ENCODE results near the gene SAP25. TPM values are rescaled to one million over a fixed set of nuclear protein-coding genes. Genes with fewer than 3 reads are reported as not detected.
"Not testable (repeated sequence)": the region's sequence is repeated elsewhere in the genome, so short reads cannot be mapped to it uniquely, and the experiment has no call there.

Gene SAP25
- total and polyA plus RNA-seq, 2 experiments from 2014 or later = 1.5 to 3.9 TPM

DNA sequence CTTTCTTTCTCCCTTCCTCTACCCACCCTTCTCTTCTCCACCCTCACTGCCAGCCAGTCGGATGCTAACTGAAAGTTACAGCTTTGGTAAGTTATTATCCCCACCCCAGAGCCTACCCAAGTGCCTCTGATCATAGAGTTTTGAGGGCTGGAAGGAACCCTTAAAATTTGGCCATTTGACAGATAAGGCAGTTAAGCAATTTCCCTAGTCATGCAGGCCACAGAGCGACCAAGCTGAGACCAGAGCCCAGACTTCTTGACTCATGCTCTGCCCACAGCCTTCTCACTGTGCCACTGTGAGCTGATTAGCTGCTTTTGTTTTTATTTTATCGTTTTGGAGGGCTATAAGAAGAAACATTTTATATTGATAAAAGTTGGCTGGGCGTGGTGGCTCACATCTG, 17.2 kb downstream of the SAP25 start:
- Histone ChIP-seq H3K9me3 (ENCODE audit: low read depth) (no peaks in the 10 kb centered on the region), H3K27me3 (no peaks in the 10 kb centered on the region), H3K27ac (no peak overlapping the region), H3K4me1 (ENCODE audit: low read depth) (no peaks in the 10 kb centered on the region), H3K4me3 (no peak overlapping the region), H3K36me3 (peaks cover 13% of the 10 kb centered on the region)
- TF ChIP-seq, protein P1, sequence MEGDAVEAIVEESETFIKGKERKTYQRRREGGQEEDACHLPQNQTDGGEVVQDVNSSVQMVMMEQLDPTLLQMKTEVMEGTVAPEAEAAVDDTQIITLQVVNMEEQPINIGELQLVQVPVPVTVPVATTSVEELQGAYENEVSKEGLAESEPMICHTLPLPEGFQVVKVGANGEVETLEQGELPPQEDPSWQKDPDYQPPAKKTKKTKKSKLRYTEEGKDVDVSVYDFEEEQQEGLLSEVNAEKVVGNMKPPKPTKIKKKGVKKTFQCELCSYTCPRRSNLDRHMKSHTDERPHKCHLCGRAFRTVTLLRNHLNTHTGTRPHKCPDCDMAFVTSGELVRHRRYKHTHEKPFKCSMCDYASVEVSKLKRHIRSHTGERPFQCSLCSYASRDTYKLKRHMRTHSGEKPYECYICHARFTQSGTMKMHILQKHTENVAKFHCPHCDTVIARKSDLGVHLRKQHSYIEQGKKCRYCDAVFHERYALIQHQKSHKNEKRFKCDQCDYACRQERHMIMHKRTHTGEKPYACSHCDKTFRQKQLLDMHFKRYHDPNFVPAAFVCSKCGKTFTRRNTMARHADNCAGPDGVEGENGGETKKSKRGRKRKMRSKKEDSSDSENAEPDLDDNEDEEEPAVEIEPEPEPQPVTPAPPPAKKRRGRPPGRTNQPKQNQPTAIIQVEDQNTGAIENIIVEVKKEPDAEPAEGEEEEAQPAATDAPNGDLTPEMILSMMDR (IDR thresholded peaks at IDR 0.05; ENCODE audit: low read depth, low read length) = no peak
- peak in 1 of 2 donors; percentile 77 for DNase-seq (ENCODE audit: low read depth in 1 of 2, low spot score in 1 of 2)

DNA sequence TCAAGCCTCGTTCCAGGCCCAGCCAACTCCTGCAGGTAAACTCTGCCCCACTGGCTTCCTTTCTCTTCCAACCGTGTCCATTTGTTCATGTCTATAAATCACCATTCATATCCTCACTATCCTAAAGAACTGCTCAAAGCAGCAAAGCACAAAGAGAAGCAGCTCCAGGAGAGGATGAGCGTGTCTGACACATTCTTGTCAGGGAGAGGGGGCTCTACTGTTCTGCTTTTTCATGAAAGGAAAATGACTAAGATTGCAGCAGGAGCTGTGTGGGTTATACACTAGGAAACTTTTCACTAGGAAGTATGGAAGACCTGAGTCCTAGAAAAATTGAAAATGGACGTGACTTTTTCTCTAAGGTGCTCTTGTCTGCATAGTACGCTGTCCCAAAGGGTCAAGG, 18.0 kb downstream of the SAP25 start:
- Histone ChIP-seq H3K4me1 (ENCODE audit: low read depth) (no peaks in the 10 kb centered on the region), H3K27me3 (no peaks in the 10 kb centered on the region), H3K4me3 (no peak overlapping the region), H3K36me3 (peaks cover 13% of the 10 kb centered on the region), H3K27ac (no peak overlapping the region), H3K9me3 (ENCODE audit: low read depth) (no peaks in the 10 kb centered on the region)
- no peak for DNase-seq (ENCODE audit: low read depth in 1 of 2, low spot score in 1 of 2)
- TF ChIP-seq, protein P1 (IDR thresholded peaks at IDR 0.05; ENCODE audit: low read depth, low read length) = no peak

DNA sequence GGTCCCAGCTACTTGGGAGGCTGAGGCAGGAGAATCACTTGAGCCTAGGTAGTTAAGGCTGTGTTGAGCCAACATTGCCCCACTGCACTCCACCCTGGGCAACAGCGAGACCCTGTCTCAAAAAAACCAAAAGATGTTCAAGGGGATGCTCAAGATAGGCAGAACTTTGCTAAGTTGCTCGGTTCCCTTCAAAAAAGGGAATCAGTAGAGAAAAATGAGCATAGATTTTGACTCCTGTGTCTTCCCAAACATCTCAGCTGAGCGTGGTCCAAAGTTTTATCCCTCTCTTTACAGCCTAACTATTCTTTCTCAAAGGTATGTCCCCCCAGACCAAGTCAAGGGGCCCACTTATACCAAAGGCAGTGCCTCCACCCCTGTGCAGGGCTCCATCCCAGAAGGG, 20.7 kb downstream of the SAP25 start:
- TF ChIP-seq, protein P1 (IDR thresholded peaks at IDR 0.05; ENCODE audit: low read depth, low read length) = no peak
- Histone ChIP-seq H3K4me3 (no peak overlapping the region), H3K36me3 (peaks cover 16% of the 10 kb centered on the region), H3K4me1 (ENCODE audit: low read depth) (no peaks in the 10 kb centered on the region), H3K27ac (no peak overlapping the region), H3K27me3 (no peaks in the 10 kb centered on the region), H3K9me3 (ENCODE audit: low read depth) (no peaks in the 10 kb centered on the region)
- no peak for DNase-seq (ENCODE audit: low read depth in 1 of 2, low spot score in 1 of 2)

DNA sequence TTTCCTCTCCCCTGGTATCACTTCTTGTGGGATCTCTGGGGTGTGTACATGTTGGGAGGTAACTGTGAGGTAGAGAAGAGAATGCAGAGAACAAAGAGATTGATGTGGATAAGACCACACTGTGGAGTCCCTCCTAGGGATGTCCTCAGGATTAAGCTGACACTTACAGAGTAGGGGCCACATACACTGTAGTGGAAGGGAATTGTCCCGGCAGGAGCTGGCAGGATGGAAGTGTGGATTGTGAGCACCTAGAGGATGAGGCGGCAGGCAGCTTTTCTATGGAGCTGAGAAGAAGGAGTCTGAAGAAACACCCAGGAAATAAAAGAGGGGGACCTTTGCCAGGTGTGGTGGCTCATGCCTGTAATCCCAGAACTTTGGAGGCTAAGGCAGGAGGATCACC, 21.2 kb downstream of the SAP25 start:
- no peak overlapping the region for H3K4me3 ChIP-seq
- peaks cover 11% of the 10 kb centered on the region for H3K36me3 ChIP-seq
- no peaks in the 10 kb centered on the region for H3K4me1 ChIP-seq (ENCODE audit: low read depth)
- no peaks in the 10 kb centered on the region for H3K9me3 ChIP-seq (ENCODE audit: low read depth)
- no peaks in the 10 kb centered on the region for H3K27me3 ChIP-seq
- TF ChIP-seq, protein P1 (IDR thresholded peaks at IDR 0.05; ENCODE audit: low read depth, low read length) = no peak
- H3K27ac ChIP-seq = no peak overlapping the region
- DNase-seq (ENCODE audit: low read depth in 1 of 2, low spot score in 1 of 2) = no peak

DNA sequence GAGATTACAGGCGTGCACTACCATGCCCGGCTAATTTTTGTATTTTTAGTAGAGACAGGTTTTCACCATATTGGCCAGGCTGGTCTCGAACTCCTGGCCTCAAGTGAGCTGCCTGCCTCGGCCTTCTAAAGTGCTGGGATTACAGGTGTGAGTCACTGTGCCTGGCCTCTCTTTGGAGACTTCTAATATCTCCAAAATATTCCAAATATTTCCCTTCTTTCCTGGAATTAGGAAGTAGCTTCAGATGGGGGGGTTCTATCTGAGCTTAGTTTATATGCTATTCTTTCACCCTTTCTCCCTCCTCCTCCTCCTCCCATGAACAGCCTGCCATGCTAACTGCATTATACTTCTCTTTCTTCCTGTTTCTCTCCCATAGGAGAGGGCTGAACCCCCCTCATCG, 25.3 kb downstream of the SAP25 start:
- H3K4me3 ChIP-seq; H3K9me3 ChIP-seq (ENCODE audit: low read depth); H3K36me3 ChIP-seq; H3K27ac ChIP-seq; H3K27me3 ChIP-seq: not testable (repeated sequence)
- peaks cover 30% of the 10 kb centered on the region for H3K4me1 ChIP-seq (ENCODE audit: low read depth)
- peak in 1 of 2 donors; percentile 44 for DNase-seq (ENCODE audit: low read depth in 1 of 2, low spot score in 1 of 2)

DNA sequence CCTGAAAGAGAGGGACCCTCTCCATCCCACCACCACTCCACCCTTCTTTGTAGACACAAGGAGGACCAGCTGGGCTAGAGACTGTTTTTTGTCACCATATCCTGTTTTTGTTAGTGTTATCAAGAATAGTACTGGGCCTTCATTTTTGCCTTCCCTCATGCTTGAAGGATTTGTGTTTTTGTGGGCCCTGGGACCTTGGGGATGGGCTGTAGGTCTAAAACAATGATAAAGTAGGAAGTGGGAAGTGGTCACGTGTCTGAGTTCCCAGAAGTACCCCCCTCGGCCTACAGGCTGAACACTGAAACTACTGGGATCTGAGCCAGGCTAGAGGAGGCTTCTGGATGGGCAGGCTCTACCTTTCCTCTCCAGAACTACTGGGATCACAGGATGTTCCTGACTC, 25.8 kb downstream of the SAP25 start:
- Histone ChIP-seq H3K27ac (no peak overlapping the region), H3K27me3 (no peaks in the 10 kb centered on the region), H3K4me1 (ENCODE audit: low read depth) (peaks cover 30% of the 10 kb centered on the region), H3K4me3 (no peak overlapping the region), H3K36me3 (peaks cover 8% of the 10 kb centered on the region), H3K9me3 (ENCODE audit: low read depth) (no peaks in the 10 kb centered on the region)
- TF ChIP-seq, protein P1 (IDR thresholded peaks at IDR 0.05; ENCODE audit: low read depth, low read length) = peak; percentile 11
- peak in 1 of 2 donors; percentile 90 for DNase-seq (ENCODE audit: low read depth in 1 of 2, low spot score in 1 of 2)
